CD4-positive, alpha-beta T cell treated with Interleukin-6 at 100 ng/mL for 8 hours (primary cell): Measurements from ENCODE around the gene ACMSD.
"Not testable (repeated sequence)": the region's sequence is repeated elsewhere in the genome, so short reads cannot be mapped to it uniquely, and the experiment has no call there.

Experiments used
- DNase-seq: peaks from one replicate; pipeline ENCODE4 v3.0.0-alpha.2; 2020; ENCODE audit warnings: mixed read lengths, low spot score

ACMSD gene

DNA sequence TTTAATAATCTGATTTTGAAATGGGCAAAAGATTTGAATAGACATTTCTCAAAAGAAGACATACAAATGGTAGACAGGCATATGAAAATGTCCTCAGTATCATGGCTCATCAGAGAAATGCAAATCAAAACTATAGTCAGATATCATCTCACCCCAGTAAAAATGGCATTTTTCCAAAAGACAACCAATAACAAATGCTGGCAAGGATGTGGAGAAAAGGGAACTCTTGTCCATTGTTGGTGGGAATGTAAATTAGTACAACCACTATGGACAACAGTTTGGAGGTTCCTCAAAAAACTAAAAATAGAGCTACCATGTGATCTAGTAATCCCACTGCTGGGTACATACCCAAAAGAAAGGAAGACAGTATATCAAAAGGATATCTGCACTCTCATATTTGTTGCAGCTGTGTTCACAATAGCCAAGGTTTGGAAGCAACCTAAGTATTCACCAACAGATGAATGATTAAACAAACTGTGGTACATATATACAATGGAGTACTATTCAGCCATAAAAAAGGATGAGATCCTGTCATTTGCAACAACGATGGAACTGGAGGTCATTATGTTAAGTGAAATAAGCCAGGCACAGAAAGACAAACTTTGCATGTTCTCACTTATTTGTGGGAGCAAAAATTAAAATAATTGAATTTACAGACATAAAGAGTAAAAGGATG is 69.2 kb downstream of the ACMSD start:
- not testable (repeated sequence) for DNase-seq

DNA sequence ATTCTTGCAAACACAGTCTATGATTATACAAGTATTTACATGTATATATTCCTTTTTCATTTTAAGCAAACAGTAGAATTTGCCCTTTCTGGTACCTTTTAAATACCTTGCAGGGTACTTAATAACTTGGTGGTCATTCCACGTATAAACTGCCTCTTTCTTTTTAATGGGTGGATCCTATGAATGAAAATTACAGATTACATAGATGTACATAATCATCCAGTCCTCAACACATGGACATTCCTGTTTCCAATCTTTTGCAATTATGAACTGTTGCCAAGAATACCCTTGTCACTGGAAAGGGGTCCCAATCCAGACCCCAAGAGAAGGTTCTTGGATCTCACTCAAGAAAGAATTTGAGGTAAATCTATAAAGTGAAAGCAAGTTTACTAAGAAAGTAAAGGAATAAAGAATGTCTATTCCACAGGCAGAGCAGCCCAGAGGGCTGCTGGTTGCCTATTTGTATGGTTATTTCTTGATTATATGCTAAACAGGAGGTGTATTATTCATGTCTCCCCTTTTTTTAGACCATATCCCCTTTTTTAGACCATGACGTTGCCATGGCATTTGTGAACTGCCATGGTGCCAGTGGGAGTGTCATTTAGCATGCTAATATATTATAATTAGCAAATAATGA is 72.5 kb downstream of the ACMSD start:
- DNase-seq = no peak

DNA sequence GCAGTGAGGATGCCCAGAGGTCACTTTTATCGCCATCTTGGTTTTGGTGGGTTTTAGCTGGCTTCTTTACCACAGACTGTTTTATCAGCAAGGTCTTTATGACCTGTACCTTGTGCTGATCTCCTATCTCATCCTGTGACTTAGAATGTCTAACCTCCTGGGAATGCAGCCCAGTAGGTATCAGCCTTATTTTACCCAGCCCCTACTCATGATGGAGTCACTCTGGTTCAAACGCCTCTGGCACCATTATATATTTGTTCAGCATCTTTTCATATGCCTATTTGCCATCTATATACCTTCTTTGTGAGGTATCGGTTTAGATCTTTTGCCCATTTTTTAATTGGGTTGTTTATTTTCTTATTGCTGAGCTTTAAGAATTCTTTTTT is 73.0 kb downstream of the ACMSD start:
- DNase-seq = no peak

DNA sequence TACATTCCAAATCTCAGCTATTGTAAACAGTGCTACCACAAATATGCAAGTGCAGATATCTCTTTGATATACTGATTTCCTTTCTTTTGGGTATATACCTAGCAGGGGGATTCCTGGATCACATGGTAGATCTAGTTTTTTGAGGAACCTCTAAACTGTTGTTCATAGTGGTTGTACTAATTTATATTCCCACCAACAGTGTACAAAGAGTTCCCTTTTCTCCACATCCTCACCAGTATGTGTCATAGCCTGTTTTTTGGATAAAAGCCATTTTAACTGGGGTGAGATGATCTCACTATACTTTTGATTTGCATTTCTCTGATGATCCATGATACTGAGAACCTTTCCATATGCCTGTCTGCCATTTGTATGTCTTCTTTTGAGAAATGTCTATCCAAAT is 73.9 kb downstream of the ACMSD start:
- no peak for DNase-seq

DNA sequence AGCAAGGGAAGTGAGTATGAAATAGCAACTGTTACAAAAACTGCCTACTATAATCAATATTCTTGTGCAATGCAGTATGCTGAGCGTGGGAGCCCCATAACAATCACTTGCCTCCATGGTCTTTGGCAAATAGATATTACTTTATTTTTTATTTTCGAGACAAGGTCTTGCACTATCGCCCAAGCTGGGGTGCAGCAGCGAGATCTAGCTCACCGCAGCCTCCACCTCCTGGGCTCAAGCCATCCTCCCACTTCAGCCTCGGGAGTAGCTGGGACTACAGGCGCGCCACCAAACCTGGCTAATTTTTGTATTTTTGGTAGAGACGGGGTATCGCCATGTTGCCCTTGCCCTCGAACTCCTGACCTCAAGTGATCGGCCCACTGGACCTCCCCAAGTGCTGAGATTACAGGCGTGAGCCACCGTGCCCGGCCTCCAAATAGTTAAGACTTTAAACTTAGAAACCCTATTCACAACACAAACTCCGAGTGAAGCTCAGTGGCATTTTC is 79.0 kb downstream of the ACMSD start:
- no peak for DNase-seq

DNA sequence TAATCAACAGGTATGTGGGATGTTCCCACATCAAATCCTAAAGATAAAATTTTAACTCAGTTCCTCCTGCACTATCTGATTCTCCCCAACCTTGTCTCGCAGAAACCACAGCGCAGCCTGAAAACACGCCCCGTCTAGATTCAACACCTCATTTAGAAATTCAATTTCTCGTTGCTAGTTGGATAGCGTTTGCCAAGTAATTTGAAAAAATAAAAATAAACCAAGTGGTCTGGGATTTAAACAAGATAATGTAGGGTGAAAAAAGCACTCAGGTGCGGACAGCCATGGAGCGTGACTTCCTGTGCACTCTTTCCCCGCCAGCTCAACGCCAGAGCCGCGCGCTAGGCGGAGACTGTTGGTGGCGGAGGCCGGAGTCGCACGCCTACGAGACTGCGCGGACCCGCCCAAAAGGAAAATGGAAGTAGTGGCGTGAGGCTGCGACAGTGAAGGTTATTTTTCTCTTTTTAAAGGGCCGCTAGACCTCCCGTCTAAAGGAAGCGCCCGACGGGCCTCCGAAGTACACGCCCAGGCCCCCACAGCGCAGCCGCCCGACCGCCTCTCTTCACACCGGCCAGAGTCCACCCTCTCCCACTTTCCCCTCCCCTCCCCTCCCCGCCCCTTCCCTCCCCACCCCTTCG is 79.6 kb downstream of the ACMSD start:
- DNase-seq = peak; percentile 86

DNA sequence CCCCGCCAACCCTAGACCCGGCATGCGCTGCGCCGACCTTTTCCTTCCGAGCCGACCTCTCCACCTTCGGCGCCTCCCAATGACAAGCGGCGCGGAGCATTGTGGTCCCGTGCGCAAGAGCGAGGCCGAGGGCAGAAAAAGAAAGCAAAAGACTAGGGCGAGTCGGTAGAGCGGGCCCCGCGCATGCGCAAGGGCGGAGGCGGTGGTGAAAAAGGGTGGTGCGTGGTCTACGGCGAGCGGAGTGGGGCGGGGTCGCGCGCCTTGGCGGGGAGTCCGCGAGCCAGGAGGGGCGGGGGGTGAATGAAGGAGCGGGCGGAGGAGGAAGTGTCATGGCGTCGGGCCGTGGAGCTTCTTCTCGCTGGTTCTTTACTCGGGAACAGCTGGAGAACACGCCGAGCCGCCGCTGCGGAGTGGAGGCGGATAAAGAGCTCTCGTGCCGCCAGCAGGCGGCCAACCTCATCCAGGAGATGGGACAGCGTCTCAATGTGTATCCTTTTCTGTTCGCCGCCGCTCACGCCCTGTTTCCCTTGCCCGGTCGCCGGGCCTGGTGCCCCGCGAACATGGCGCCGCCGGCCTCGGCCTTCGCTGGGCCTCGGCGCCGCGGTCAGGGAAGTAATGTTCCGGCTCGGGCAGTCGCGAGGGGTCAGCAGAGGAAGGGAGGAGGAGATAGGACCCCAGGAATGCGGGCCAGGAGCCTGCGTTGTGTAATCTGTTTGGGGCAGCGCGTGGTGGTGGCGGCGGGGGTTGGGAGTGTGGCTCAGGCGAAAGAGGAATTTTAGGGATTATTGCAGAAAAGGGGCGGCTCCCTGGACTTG is 80.3 kb downstream of the ACMSD start, which contains the start of gene CCNT2:
TSS of gene CCNT2 (plus strand) at position 297 of the 815 bp plus-strand sequence. CDS start at position 330, 33 bp downstream.
- DNase-seq = peak; percentile 100

DNA sequence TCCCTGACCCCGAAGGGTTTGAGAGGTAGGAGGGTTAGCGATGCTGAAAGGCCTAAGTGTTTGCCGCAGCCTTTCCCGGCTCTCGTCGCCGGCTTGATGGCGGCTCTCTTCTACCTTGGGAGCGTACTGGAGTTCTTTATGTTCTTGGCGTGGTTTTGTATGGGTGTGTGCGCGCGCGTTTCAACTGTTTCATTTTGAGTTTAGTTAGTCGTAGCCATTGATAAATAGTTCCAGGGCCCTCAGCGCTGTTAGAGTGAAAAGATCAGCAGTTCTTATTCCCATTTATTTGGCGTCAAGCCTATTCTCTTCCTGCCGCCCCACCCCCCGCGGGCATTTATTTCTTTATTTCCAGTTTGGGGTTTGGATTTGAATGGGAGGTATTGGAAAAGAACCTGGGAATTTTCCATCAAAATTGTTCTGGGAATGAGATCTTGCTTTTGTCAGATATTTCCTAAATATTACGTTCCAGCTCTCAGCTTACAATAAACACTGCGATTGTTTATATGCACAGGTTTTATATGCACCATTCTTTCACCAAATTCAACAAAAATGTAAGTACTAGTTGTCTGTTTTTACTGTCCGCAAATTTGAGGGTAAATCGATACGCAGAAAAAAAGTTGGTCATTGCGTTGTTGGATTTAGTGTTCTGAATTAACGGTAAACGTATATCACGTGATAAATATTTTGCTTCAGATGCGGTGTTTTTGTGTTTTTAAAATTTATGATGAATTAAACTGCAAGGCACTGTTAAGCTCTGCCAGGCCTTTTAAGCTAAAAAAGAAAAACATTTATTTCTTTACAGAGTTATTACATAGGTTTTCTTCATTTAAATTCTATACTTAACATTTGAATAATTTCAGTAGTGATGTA is 81.2 kb downstream of the ACMSD start:
- peak; percentile 12 for DNase-seq

DNA sequence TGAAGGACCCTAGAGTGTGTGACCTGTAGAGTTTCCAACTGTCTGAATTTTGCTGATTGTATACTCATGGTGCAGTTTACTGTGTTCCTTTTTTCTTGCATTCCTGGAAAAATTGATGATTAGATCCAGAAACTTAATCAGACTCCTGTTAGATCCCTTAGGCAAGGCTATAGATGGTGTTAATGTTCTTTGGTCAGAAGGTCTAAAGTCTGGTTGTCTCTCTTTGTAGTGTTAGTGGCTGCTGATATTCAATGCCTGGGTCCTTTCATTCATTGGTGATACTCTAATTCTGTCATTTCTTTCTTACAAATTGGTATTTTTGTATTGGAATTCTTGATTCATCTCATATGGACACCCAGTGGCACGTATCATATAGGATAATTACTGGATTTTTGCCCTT is 86.5 kb downstream of the ACMSD start:
- no peak for DNase-seq

DNA sequence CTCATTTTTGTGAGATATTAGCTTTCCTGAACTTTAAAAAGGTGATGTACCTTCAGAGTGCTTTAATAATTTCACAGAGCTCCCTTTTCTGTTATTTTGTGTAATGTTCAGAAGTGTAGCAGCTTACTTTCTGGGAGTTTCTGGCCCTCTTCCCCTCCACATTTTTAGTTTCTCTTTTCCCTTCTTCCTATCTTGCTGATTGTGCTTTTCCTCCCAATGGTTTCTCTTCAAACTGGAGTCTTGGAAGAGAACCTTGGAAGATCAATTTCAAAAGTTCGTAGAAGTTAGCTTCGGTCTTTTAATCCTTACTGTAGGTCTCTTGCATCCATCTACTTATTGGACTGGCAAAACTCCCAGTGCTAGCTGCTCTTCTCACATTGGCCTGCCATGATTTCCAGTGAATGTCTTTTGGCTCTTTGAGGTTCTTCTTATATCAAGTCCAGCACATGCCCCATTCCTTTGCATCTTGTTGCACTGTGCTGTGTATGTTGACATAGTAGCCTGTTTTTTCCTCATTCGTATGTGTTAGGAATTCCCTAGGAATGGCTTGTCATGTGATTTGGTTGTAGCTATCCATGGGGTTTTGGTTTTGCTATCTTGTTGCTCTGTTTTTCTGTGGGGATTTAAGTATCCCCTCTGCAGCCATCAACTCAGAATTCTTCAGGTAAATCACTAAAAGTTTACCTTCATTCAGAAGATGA is 88.0 kb downstream of the ACMSD start:
- DNase-seq = no peak

DNA sequence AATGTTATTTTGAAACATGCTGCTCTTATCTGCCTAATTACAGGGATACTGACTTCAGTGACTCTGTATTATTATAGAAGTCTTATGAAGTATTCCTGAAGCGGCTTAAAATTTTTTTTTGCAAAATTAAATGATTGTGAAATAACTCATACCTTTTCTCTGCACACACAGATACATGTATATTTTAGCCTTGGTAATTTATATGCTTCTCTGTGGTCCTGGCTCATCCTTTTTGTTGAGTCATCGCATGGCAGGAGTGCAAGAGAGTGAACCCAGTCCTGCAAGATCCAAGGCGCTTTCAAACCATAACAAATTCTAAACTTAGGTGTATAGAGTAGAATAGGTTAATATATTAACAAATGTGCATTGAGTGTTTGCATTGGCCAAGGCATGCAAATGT is 88.8 kb downstream of the ACMSD start:
- no peak for DNase-seq

DNA sequence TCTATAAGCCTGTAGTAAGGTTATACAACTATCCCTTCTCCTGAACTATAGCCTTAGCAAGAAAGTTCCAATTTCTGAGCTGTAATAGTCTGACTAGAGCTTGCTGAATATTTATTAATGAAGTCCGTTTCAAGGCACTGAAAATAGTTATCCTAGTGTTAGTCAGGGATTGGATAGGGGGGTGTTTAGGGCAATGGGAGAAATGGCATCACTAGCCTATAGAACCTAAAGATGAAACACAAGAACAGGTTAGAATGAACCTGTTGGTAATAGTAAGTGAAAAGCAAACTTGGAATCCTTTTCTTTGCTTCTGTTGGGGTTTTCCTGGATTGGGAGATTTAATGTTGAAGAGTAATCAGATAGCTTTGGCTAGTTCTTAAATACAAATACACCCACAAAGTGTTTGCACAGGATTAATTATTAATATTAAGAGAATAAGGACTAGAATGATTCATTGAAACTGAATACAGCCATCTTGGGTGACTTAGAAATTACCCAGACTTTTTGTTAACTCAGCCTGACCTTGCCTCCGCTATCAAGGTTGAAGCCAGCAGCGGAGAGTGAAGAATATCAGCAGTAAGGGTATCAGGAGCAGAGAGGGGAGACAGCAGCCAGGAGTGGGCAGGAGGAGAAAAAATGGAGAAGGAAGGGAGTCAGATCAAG is 94.6 kb downstream of the ACMSD start:
- no peak for DNase-seq

DNA sequence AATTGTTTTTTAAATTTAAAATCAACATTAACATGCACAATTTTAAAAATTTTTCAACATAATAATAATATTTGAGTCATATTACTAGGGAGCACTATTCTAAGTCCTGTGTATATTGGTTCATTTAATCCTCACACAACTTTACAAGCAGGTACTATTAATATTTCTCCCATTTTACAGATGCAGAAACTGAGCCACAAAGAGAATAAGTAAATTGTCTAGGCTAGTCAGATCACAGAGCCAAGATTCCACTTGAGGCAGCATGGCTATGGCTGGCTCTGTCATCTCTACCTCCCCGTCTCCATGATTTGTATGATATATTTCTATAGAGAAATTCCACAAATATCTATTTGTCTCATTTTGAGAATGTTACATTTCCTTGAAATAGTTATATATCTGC is 95.3 kb downstream of the ACMSD start:
- DNase-seq = no peak

DNA sequence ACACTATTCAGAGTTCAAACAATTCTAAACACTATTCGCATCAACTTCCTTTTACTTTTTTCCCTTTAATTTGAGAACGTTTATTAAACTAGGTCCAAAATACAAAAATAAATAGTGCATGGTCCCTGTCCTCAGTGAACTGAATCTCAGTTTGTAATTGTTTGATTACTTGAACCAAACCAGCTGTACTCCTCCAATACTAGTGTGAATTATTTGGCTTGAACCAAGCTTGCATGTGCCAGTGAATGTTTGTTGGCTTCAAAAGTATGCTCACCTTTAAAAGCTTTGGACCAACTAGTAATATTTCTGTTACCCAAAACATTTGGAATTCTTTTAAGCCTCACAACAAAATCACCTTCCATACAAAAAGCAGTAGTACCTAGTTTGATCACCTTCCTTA is 95.7 kb downstream of the ACMSD start:
- no peak for DNase-seq

DNA sequence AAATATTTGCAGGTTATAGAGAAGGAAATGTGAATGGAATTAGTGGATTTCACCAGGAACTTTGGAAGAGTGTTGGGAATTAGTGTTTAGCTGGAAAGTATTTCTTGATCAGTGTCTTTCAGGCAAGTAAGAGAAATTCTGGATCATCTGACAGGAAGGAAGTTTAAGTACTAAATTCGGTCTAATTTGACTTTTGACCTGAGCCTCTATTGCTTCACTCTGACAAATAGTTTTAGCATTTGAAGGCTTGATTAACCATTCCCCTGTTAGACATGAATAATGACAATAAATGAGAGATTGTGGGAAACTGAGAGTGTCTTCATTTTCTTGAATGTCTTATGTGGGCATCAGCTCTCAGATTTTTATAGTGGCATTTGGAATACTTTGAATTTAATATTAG is 96.2 kb downstream of the ACMSD start:
- DNase-seq = no peak

DNA sequence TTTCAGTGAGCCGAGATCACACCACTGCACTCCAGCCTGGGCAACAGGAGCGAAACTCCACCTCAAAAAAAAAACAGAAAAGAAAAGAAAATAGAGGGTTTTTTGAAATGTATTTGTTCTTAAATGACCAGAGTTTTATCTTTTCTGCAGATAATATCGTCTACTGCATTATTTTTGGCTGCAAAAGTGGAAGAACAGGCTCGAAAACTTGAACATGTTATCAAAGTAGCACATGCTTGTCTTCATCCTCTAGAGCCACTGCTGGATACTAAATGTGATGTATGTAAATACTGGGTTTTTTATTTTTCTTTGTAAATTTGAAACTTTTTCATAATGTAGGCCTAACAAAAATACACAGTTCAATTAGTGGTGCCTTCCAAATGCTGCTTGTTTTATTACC is 98.3 kb downstream of the ACMSD start:
- DNase-seq = no peak

DNA sequence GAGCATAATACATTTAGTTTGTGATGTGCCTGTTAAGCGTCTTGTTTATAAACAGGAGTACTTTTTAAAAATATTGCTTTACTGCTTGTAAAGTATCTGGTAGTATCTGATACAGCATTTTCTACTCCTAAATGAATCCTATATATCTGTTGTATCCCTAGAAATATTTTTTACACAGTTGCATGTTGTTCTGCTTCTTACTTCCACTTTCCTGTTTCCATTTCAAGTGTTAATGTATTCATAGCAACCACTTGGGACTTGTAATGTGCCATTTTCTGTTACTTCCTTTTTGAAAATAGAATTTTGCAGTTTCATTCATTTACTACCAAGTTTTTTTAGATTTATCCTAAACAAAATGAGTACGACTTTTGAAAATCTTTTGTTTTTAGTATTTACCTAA is 105.1 kb downstream of the ACMSD start:
- no peak for DNase-seq

DNA sequence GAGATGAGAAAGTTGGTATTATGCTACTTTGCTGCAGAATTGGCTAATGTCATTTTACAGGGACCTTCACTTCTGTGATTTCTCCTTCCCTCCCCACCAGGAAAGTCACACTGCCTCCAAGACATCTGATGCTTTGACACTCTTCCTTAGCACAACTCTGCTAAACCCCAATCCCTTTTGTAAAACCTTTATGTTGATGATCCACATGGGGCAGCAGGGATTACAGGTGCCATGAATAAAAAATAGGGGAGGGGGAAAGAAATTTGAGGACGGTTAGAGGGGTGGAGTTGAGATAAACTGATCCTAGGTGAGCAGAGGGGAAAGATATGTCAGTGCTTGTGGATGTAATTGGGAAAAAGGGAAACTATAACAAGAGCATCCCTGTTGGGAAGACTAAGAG is 106.6 kb downstream of the ACMSD start:
- DNase-seq = no peak

DNA sequence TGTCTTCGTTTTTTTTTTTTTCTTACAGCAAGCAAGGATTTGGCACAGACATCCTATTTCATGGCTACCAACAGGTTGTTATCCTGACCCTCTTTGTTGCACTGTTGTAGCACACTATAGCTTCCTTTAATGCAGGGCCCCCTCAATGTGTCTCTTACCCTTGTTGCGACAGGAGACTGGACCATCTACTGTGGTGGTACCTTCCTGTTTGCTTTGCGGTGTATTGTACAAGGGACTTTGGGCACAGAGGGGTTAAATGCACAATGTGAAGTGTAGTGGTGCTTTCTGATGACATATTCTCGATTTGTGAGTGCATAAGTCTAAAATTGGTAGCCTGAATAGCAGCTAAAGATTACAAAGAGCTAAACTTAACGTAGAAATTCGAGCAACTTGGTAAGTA is 107.7 kb downstream of the ACMSD start:
- DNase-seq = no peak

DNA sequence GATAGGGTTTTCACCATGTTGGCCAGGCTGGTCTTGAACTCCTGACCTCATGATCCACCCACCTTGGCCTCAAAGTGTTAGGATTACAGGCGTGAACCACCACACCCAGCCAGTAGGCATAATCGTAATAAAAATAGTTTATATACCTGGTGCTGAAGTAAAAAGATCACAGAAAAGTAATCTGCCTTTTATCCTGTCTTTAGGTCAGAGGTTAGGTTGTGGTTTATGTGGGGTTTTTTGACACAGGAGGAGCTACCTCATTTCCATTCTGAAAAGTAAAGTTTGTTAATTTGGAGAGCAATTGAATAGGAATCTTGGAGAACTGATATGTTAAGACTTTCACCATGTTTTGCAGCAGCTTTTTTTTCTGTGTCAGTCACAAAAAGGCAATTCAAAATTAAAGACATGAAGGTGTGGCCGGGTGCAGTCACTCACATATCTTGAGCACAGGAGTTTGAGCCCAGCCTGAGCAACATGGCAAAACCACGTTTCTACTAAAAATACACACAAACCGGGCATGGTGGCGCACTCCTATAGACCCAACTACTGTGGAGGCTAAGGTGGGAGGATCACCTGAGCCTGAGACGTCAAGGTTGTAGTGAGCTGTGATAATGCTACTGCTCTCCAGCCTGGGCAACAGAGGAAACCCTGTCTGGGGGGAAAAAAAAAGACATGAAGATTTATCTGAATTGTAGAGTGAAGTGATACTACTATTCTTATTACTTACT is 111.7 kb downstream of the ACMSD start:
- no peak for DNase-seq
